Camera-type eye (tissue), 1 donor: ENCODE results near the gene AIRE. TPM values are rescaled to one million over a fixed set of nuclear protein-coding genes. Genes with fewer than 3 reads are reported as not detected.

Experiments used
- total RNA-seq: library from RNA; depleted of rRNA; stranded (reverse); fragments of >200 nt; gene quantifications from one replicate; pipeline ENCODE4 v1.2.3, GENCODE V29; 2014

The AIRE gene
- total RNA-seq: 0.27 TPM

DNA sequence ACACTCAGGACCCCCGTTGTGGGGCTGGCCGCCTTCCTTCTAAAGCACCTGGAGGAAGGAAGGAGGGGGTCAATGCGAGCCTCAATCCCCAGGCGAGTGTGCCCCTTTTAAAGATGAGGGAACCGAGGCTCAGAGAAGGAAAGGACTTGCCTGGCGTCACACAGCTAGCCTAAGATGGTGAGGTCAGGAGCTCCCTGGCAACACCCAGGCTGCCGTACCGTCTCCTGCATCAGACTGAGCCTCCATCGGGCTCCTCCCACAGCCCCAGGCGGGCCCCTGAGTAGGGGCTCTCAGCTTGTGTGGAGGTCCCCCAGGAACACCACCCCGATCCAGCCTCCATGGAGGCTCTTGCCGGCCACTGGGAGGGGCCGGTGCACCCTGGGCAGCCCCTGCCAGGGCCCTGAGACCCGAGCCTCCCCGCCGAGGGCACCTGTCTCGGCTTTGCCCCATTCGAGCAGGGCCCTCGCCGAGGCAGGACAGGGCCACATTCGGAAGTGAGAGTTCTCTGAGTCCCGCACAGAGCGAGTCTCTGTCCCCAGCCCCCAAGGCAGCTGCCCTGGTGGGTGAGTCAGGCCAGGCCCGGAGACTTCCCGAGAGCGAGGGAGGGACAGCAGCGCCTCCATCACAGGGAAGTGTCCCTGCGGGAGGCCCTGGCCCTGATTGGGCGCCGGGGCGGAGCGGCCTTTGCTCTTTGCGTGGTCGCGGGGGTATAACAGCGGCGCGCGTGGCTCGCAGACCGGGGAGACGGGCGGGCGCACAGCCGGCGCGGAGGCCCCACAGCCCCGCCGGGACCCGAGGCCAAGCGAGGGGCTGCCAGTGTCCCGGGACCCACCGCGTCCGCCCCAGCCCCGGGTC lies at the start of gene AIRE:
Gene AIRE (plus strand): TSS at position 739 of the 855 bp plus-strand sequence. CDS start 131 bp downstream, outside the sequence.

GRCh38 chr21:44240842-44241241 lies 44.8 kb upstream of the AIRE start, which contains the start of gene ICOSLG:
ICOSLG (minus strand) TSS chr21:44240943; CDS start chr21:44240817, 126 bp downstream.

GRCh38 chr21:44261675-44262295 lies 23.9 kb upstream of the AIRE start, which contains the start of gene DNMT3L:
DNMT3L (minus strand) TSS chr21:44261897; CDS start chr21:44261259, 638 bp downstream.

GRCh38 chr21:44299458-44300261 lies 14.0 kb downstream of the AIRE start, which contains the start of gene PFKL:
PFKL (plus strand) TSS chr21:44300053; CDS start chr21:44300106, 53 bp downstream.

DNA sequence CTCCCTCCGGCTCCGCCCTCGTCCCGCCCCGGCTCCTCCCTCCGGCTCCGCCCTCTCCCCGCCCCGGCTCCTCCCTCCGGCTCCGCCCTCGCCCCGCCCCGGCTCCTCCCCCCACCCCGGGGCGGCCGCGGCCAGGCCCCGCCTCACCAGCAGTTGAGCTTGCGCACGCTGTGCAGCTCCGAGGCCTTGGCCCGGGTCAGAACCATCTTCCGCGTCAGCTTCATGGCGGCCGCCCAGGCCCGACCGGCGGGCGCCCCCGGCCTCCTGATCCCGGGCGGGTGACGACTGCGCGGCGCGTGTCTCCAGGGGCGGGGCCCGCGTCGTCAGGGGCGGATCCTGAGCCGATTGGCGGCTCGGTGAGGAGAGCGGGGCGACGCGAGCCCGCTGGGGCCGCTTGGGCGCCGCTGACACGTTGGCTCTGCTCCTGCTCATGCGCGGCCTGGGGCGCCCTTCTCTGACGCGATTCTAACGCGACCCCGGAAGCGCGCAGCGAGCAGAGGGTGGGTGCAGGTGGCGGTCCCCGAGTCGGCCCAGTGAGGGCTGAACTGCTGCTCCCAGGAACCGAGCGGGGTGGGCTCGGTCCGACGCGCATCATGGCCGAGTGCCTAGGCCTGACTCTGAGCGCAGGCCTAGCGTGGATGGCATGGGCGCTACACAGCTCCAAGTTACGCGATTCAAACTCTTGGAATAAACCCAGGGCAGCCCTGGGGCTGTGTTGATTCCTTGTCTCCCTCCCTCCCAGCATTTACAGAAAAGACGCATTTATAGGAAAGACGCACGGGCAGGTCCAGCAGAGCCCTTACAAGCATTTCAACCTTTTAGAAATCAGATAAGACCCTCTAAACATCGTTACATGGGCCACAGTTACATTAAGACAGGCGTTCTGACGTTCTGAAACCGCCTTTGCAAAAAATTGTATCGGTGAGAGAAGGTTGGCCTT lies 53.6 kb downstream of the AIRE start, which contains the start of gene CFAP410:
Gene CFAP410 (minus strand): TSS at position 420 of the 940 bp plus-strand sequence. CDS start 196 bp downstream, at position 224.

Other genes starting within 250 kb of the AIRE start
- gene PWP2, start 178.5 kb upstream of the AIRE start, total RNA-seq: 13.7 TPM
- gene GATD3, start 152.2 kb upstream of the AIRE start, total RNA-seq: 46.9 TPM
- gene ICOSLG, start 44.9 kb upstream of the AIRE start, total RNA-seq: 1.6 TPM
- gene DNMT3L, start 24.0 kb upstream of the AIRE start, total RNA-seq: 0.27 TPM
- gene PFKL, start 14.2 kb downstream of the AIRE start, total RNA-seq: 162 TPM
- gene CFAP410, start 53.5 kb downstream of the AIRE start, total RNA-seq: 25.6 TPM
- 3.0 TPM for gene TRPM2, start 67.7 kb downstream of the AIRE start, total RNA-seq
- gene LRRC3, start 169.6 kb downstream of the AIRE start, total RNA-seq: 3.4 TPM